Peyer's patch (tissue), 4 donors: Measurements from ENCODE around the gene BOD1. TPM values are rescaled to one million over a fixed set of nuclear protein-coding genes. Genes with fewer than 3 reads are reported as not detected.

Experiments
- DNase-seq, 3 donors: peaks; one replicate each; pipeline ENCODE4 v3.0.0-alpha.2; 2017 to 2019
- H3K27ac ChIP-seq, 4 donors: fragments of 200-600 bp; sonication (generic); one replicate each; pipeline ENCODE4 v1.5.1; 2016 to 2019
- H3K27me3 ChIP-seq, 2 donors: fragments of 200-600 bp; sonication (generic); one replicate each; pipeline ENCODE4 v1.5.1; 2019
- H3K36me3 ChIP-seq, 3 donors: fragments of 200-600 bp; sonication (generic); one replicate each; pipeline ENCODE4 v1.5.1; 2016 to 2019
- H3K4me1 ChIP-seq, 4 donors: fragments of 200-600 bp; sonication (generic); one replicate each; pipeline ENCODE4 v1.5.1; 2016 to 2019
- H3K4me3 ChIP-seq, 4 donors: fragments of 200-600 bp; sonication (generic); 1 replicate in 3 of 4; 2 replicates in 1 of 4; pipeline ENCODE4 v1.5.1; 2016 to 2019; ENCODE audit warnings: mild to moderate bottlenecking in 1 of 4
- H3K9me3 ChIP-seq, 4 donors: fragments of 200-600 bp; sonication (generic); one replicate each; pipeline ENCODE4 v1.5.1; 2016 to 2019; ENCODE audit warnings: mild to moderate bottlenecking in 1 of 4
- CTCF ChIP-seq, 6 experiments: fragments of 450-650 bp in 4 of 6; fragments of 200-600 bp in 2 of 6; sonication (generic) in 1 of 6; IDR thresholded peaks; one replicate each; pipeline ENCODE4 v1.5.1; 2017 to 2019; ENCODE audit warnings: antibody characterized with exemption in 6 of 6, mild to moderate bottlenecking in 3 of 6, moderate library complexity in 1 of 6
- POLR2A ChIP-seq, 2 donors: fragments of 450-650 bp; IDR thresholded peaks; one replicate each; pipeline ENCODE4 v1.5.1; 2017; ENCODE audit warnings: antibody characterized with exemption in 2 of 2, mild to moderate bottlenecking in 2 of 2, moderate library complexity in 2 of 2
- total RNA-seq, 4 donors: library from RNA; depleted of rRNA; stranded (reverse); fragments of >200 nt; gene quantifications; one replicate each; pipeline ENCODE4 v1.1.0, GENCODE V29; 2016

Gene BOD1
- total RNA-seq, 4 donors from 2014 or later, result 21.0 to 57.8 (median 27.3) TPM

- Histone ChIP-seq H3K4me3 (no peak overlapping the region), H3K27me3 (no peaks in the 10 kb centered on the region), H3K27ac (no peak overlapping the region), H3K36me3 (no peaks in the 10 kb centered on the region), H3K9me3 (peaks cover 0 to 5% (median 0%) of the 10 kb centered on the region in 4 donors), H3K4me1 (peaks cover 0 to 4% (median 0%) of the 10 kb centered on the region in 4 donors)
- DNase-seq, result no peak
- TF ChIP-seq CTCF (IDR thresholded peaks at IDR 0.05), result no peak
- no peak for TF ChIP-seq POLR2A (IDR thresholded peaks at IDR 0.05)
Observed at GRCh38 chr5:173568128-173568527, 48.3 kb downstream of the BOD1 start.

GRCh38 chr5:173567548-173567947 is 48.9 kb downstream of the BOD1 start:
- Histone ChIP-seq H3K9me3 (peaks cover 0 to 5% (median 0%) of the 10 kb centered on the region in 4 donors), H3K27me3 (no peaks in the 10 kb centered on the region), H3K27ac (no peak overlapping the region), H3K36me3 (no peaks in the 10 kb centered on the region), H3K4me3 (no peak overlapping the region), H3K4me1 (no peaks in the 10 kb centered on the region)
- TF ChIP-seq CTCF (IDR thresholded peaks at IDR 0.05) (no peak), POLR2A (IDR thresholded peaks at IDR 0.05) (no peak)
- no peak for DNase-seq

GRCh38 chr5:173565491-173566072 is 50.9 kb downstream of the BOD1 start:
- TF ChIP-seq POLR2A (IDR thresholded peaks at IDR 0.05) (no peak), CTCF (IDR thresholded peaks at IDR 0.05) (no peak)
- Histone ChIP-seq H3K4me3 (no peak overlapping the region), H3K36me3 (no peaks in the 10 kb centered on the region), H3K27me3 (no peaks in the 10 kb centered on the region), H3K27ac (no peak overlapping the region), H3K9me3 (peaks cover 0 to 5% (median 0%) of the 10 kb centered on the region in 4 donors), H3K4me1 (no peaks in the 10 kb centered on the region)
- no peak for DNase-seq

GRCh38 chr5:173564106-173564505 is 52.3 kb downstream of the BOD1 start:
- no peak for TF ChIP-seq CTCF (IDR thresholded peaks at IDR 0.05)
- TF ChIP-seq POLR2A (IDR thresholded peaks at IDR 0.05), result no peak
- Histone ChIP-seq H3K27ac (no peak overlapping the region), H3K9me3 (peaks cover 0 to 5% (median 0%) of the 10 kb centered on the region in 4 donors), H3K27me3 (no peaks in the 10 kb centered on the region), H3K4me1 (no peaks in the 10 kb centered on the region), H3K36me3 (no peaks in the 10 kb centered on the region), H3K4me3 (no peak overlapping the region)
- DNase-seq, result no peak

GRCh38 chr5:173563246-173563645 is 53.2 kb downstream of the BOD1 start:
- Histone ChIP-seq H3K27me3 (no peaks in the 10 kb centered on the region), H3K36me3 (no peaks in the 10 kb centered on the region), H3K4me3 (no peak overlapping the region), H3K27ac (no peak overlapping the region), H3K9me3 (no peaks in the 10 kb centered on the region), H3K4me1 (no peaks in the 10 kb centered on the region)
- TF ChIP-seq POLR2A (IDR thresholded peaks at IDR 0.05), result no peak
- TF ChIP-seq CTCF (IDR thresholded peaks at IDR 0.05), result no peak
- no peak for DNase-seq

- no peak for DNase-seq
- H3K4me1 ChIP-seq, result no peaks in the 10 kb centered on the region
- no peak overlapping the region for H3K4me3 ChIP-seq
- no peaks in the 10 kb centered on the region for H3K27me3 ChIP-seq
- TF ChIP-seq POLR2A (IDR thresholded peaks at IDR 0.05), result no peak
- TF ChIP-seq CTCF (IDR thresholded peaks at IDR 0.05), result no peak
- H3K27ac ChIP-seq, result no peak overlapping the region
- no peaks in the 10 kb centered on the region for H3K9me3 ChIP-seq
- no peaks in the 10 kb centered on the region for H3K36me3 ChIP-seq
Observed at GRCh38 chr5:173562451-173562850, 54.0 kb downstream of the BOD1 start.
